K562 (cell line): Measurements from ENCODE around the gene KLC1. TPM values are rescaled to one million over a fixed set of nuclear protein-coding genes. Genes with fewer than 3 reads are reported as not detected.

Experiments
- ATAC-seq: fragments of 200-7000 bp; cut with Tn5 transposase; 3 replicates; pipeline ENCODE4 v1.9.1; 2020; ENCODE audit warnings: moderate library complexity
- BruUV-seq: library from RNA; stranded (reverse); fragments of 400-500 nt; replicated peaks from 2 replicates; lab custom pipeline; 2021; lab: Mats Ljungman, UMichigan
- CTCF ChIA-PET: fragments of 300-600 bp; formaldehyde crosslinking; extraction: SDS; loops from one replicate; lab custom pipeline; 2021; ENCODE audit warnings: low intra/inter-chr PET ratio; lab: Yijun Ruan, JAX
- POLR2A ChIA-PET: fragments of 300-600, 350-650 bp; sonication (Branson Sonifier 250); formaldehyde crosslinking; extraction: SDS; loops from one replicate; lab custom pipeline; 2021; ENCODE audit warnings: antibody characterized with exemption, inconsistent platforms; lab: Yijun Ruan, JAX
- DNase-seq, 4 experiments: peaks; one replicate each; pipeline versions ENCODE4 v3.0.0 to v3.0.0-alpha.2; 2011 to 2018; ENCODE audit warnings: low spot score in 3 of 4, mixed read lengths in 3 of 4; ENCODE audit errors: extremely low read depth in 1 of 4
- FAIRE-seq: peaks from 2 replicates; lab custom pipeline; 2011; peaks lifted over from hg19 to GRCh38; lab: Jason Lieb, UNC
- H2AFZ ChIP-seq: 2 replicates; pipeline ENCODE4 v1.6.0; 2011; ENCODE audit warnings: low read depth, low read length, control low read depth, inconsistent platforms
- H3K27ac ChIP-seq: fragments of 200-600 bp; 3 replicates; pipeline ENCODE4 v1.8.0; 2011; ENCODE audit warnings: low read depth, mild to moderate bottlenecking, control low read depth, inconsistent platforms, low read length, moderate library complexity, mixed read lengths; ENCODE audit errors: extremely low read depth
- H3K27me3 ChIP-seq, 2 experiments: fragments of 300-600 bp in 1 of 2; 2 replicates in 1 of 2; 3 replicates in 1 of 2; pipeline versions ENCODE4 v1.6.0 to v1.8.0; 2011; ENCODE audit warnings: inconsistent platforms in 2 of 2, low read length in 2 of 2, mild to moderate bottlenecking in 1 of 2, mixed read lengths in 1 of 2, moderate library complexity in 1 of 2; ENCODE audit not compliant: control insufficient read depth in 2 of 2, insufficient read depth in 2 of 2
- H3K36me3 ChIP-seq: fragments of 300-600 bp; 3 replicates; pipeline ENCODE4 v1.8.0; 2011; ENCODE audit warnings: mild to moderate bottlenecking, low read length, inconsistent platforms; ENCODE audit not compliant: control insufficient read depth, insufficient read depth
- H3K4me1 ChIP-seq, 2 experiments: fragments of 200-600 bp in 1 of 2; replicated peaks in 1 of 2; 2 replicates in 1 of 2; 3 replicates in 1 of 2; pipeline versions ENCODE4 v1.5.1 to v1.8.0; 2011; ENCODE audit warnings: inconsistent platforms in 2 of 2, low read length in 2 of 2, mild to moderate bottlenecking in 1 of 2, mixed read lengths in 1 of 2, moderate library complexity in 1 of 2; ENCODE audit not compliant: control insufficient read depth in 2 of 2, insufficient read depth in 2 of 2
- H3K4me2 ChIP-seq: 2 replicates; pipeline ENCODE4 v1.6.1; 2011; ENCODE audit warnings: low read length, control low read depth, inconsistent platforms, mixed read lengths; ENCODE audit not compliant: insufficient read depth
- H3K4me3 ChIP-seq: fragments of 200-600 bp; sonication (generic), shearing (Covaris generic); 2 replicates; pipeline ENCODE4 v1.5.1; 2016; ENCODE audit warnings: control low read depth, inconsistent platforms
- H3K79me2 ChIP-seq: fragments of 200-600 bp; 3 replicates; pipeline ENCODE4 v1.8.0; 2011; ENCODE audit warnings: low read length, inconsistent platforms; ENCODE audit not compliant: control insufficient read depth, insufficient read depth
- H3K9ac ChIP-seq, 2 experiments: 2 replicates each; pipeline versions ENCODE4 v1.6.0 to v1.6.1; 2011; ENCODE audit warnings: low read depth in 2 of 2, low read length in 2 of 2, control low read depth in 1 of 2, inconsistent platforms in 1 of 2, mild to moderate bottlenecking in 1 of 2, mixed read lengths in 1 of 2; ENCODE audit not compliant: insufficient read depth in 1 of 2
- H3K9me1 ChIP-seq: one replicate; pipeline ENCODE4 v1.6.0; 2011; ENCODE audit warnings: inconsistent platforms, mild to moderate bottlenecking, low read length, moderate library complexity; ENCODE audit not compliant: control insufficient read depth, insufficient read depth
- H3K9me3 ChIP-seq: replicated peaks from 2 replicates; pipeline ENCODE4 v1.5.1; 2011; ENCODE audit warnings: low read depth, low read length, inconsistent platforms; ENCODE audit not compliant: control insufficient read depth, insufficient read depth
- H4K20me1 ChIP-seq: replicated peaks from 2 replicates; pipeline ENCODE4 v1.6.1; 2011; ENCODE audit warnings: low read length, inconsistent platforms, mixed read lengths; ENCODE audit not compliant: control insufficient read depth, insufficient read depth
- CBFA2T3 ChIP-seq: fragments of 450-650 bp; IDR thresholded peaks from 2 replicates; pipeline ENCODE4 v1.6.1; 2017
- FOXA3 ChIP-seq, 2 experiments: fragments of 450-650 bp in 1 of 2; sonication (generic) in 1 of 2; formaldehyde crosslinking; IDR thresholded peaks in 1 of 2; conservative IDR thresholded peaks in 1 of 2; 2 replicates each; pipeline versions ENCODE4 v1.4.0 to v1.8.0; 2020 to 2022; ENCODE audit warnings: mild to moderate bottlenecking in 2 of 2, missing genetic modification reagents in 1 of 2
- FOXJ3 ChIP-seq: sonication (generic); formaldehyde crosslinking; IDR thresholded peaks from 2 replicates; pipeline ENCODE4 v1.4.0; 2020; ENCODE audit warnings: mild to moderate bottlenecking, missing genetic modification reagents
- HNRNPH1 ChIP-seq: fragments of 200-400 bp; formaldehyde crosslinking; optimal IDR thresholded peaks from 2 replicates; pipeline ENCODE3; 2017; ENCODE audit warnings: low read depth, mild to moderate bottlenecking, low read length, moderate library complexity
- HNRNPK ChIP-seq: fragments of 200-400 bp; formaldehyde crosslinking; IDR thresholded peaks from one replicate; pipeline ENCODE4 v1.6.1; 2018; ENCODE audit warnings: mild to moderate bottlenecking, low read depth, low read length; ENCODE audit not compliant: poor library complexity, severe bottlenecking
- LEF1 ChIP-seq: fragments of 450-650 bp; IDR thresholded peaks from 2 replicates; pipeline ENCODE4 v1.6.1; 2016; ENCODE audit warnings: mild to moderate bottlenecking
- MAFF ChIP-seq: IDR thresholded peaks from 2 replicates; pipeline ENCODE4 v1.6.1; 2012; ENCODE audit warnings: low read length, improper control_type of control experiment
- RB1 ChIP-seq: fragments of 450-650 bp; IDR thresholded peaks from 2 replicates; pipeline ENCODE4 v1.6.1; 2017; ENCODE audit warnings: low read depth, mild to moderate bottlenecking
- SP1 ChIP-seq: sonication (generic); formaldehyde crosslinking; IDR thresholded peaks from 2 replicates; pipeline ENCODE4 v1.8.1; 2022; ENCODE audit warnings: mild to moderate bottlenecking, missing genetic modification reagents
- TRIM24 ChIP-seq, 2 experiments: fragments of 450-650 bp; IDR thresholded peaks; 2 replicates each; pipeline ENCODE4 v1.6.1; 2016
- ZNF507 ChIP-seq: conservative IDR thresholded peaks from 2 replicates; pipeline ENCODE4 v1.6.1; 2017; ENCODE audit warnings: missing genetic modification characterization, missing compliant biosample characterization
- WGBS: fragments of 100-300 bp; shearing (Covaris generic); methylation state at CpG from one replicate; pipeline ENCODE4 v1.1.6; 2016; ENCODE audit warnings: low coverage, mixed read lengths; ENCODE audit not compliant: insufficient coverage; ENCODE audit errors: missing lambda C conversion rate; 5-methylcytosine and 5-hydroxymethylcytosine counted together
- in situ Hi-C: fragments of 300-500 bp; cut with MboI; formaldehyde crosslinking; loops from 4 replicates; pipeline ENCODE4 v1.15.0; 2018; ENCODE audit warnings: inconsistent platforms, mixed read lengths
- intact Hi-C: fragments of 100-400 bp; cut with micrococcal nuclease; formaldehyde crosslinking; loops from 2 replicates; pipeline ENCODE4 v1.14.2; 2022
- polyA plus RNA-seq, 8 experiments: library from polyadenylated mRNA; depleted of rRNA in 4 of 8; stranded (reverse) in 5 of 8; unstranded in 3 of 8; fragments of >200 nt; fragmentation: Nextera tagmentation in 2 of 8; fragmentation: Illumina TruSeq in 1 of 8; extraction: Ambion mirVana in 2 of 8; extraction: Trizol in 1 of 8; gene quantifications; 2 replicates each; pipeline versions ENCODE4 v1.2.1 to v1.2.3, GENCODE V29; 2011 to 2014; ENCODE audit warnings: inconsistent platforms in 1 of 8, missing spikeins in 1 of 8
- total RNA-seq, 7 experiments: library from RNA; depleted of rRNA in 6 of 7; stranded (reverse); fragments of >200 nt in 6 of 7; fragmentation: Illumina TruSeq in 2 of 7; extraction: Trizol in 2 of 7; gene quantifications; 2 replicates each; pipeline versions ENCODE4 v1.2.1 to v1.2.3, GENCODE V29; 2011 to 2021; ENCODE audit warnings: low replicate concordance in 1 of 7
- TF ChIP-seq, protein P1 (sequence below): fragments of 450-650 bp; conservative IDR thresholded peaks from 2 replicates; pipeline ENCODE4 v1.6.1; 2016; ENCODE audit warnings: missing genetic modification characterization, low read depth, mild to moderate bottlenecking, missing compliant biosample characterization, moderate library complexity
- TF ChIP-seq, protein P2 (sequence below): sonication (generic); formaldehyde crosslinking; IDR thresholded peaks from 2 replicates; pipeline ENCODE4 v1.9.0; 2022; ENCODE audit warnings: mild to moderate bottlenecking, missing genetic modification reagents
- TF ChIP-seq, protein P3 (sequence below): fragments of 450-650 bp; formaldehyde crosslinking; conservative IDR thresholded peaks from 2 replicates; pipeline ENCODE4 v1.4.0; 2022; ENCODE audit warnings: mild to moderate bottlenecking, missing genetic modification characterization

The KLC1 gene
- total and polyA plus RNA-seq, 9 of the 15 experiments (the other 6 are each of a cell fraction or from before 2014, with no cell fraction given) = 4.9 to 134 (median 54.8) TPM

DNA sequence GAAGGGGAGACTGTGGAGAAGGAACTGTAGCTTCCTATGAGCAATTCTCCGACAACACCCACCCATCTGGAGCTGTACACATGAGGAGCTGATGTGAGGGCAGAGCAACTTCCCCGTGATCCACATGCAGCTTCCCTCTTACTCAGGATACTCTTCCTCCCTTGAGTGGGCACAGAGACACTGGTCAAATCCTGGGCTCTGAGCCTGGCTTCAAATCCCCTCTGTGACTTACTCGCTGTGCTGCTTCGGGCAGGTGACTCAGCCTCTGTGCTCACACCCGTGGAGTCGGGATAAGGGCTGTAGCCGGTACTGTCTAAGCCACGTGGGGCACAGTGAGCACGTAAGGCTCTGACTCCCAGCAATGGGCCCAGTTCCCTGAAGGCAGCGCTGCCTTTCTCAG lies 117.7 kb downstream of the KLC1 start (continued):
- TF ChIP-seq FOXA3 (CRISPR knock-in tag; conservative IDR thresholded peaks at IDR 0.05 in 1 of 2, IDR thresholded peaks at IDR 0.05 in 1 of 2) (no peak), TRIM24 (IDR thresholded peaks at IDR 0.05) (no peak), LEF1 (no peak), SP1 (CRISPR knock-in tag) (no peak)
- TF ChIP-seq, protein P1, sequence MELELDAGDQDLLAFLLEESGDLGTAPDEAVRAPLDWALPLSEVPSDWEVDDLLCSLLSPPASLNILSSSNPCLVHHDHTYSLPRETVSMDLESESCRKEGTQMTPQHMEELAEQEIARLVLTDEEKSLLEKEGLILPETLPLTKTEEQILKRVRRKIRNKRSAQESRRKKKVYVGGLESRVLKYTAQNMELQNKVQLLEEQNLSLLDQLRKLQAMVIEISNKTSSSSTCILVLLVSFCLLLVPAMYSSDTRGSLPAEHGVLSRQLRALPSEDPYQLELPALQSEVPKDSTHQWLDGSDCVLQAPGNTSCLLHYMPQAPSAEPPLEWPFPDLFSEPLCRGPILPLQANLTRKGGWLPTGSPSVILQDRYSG = no peak
- TF ChIP-seq, protein P2, sequence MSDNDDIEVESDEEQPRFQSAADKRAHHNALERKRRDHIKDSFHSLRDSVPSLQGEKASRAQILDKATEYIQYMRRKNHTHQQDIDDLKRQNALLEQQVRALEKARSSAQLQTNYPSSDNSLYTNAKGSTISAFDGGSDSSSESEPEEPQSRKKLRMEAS (CRISPR knock-in tag) = peak; percentile 59

DNA sequence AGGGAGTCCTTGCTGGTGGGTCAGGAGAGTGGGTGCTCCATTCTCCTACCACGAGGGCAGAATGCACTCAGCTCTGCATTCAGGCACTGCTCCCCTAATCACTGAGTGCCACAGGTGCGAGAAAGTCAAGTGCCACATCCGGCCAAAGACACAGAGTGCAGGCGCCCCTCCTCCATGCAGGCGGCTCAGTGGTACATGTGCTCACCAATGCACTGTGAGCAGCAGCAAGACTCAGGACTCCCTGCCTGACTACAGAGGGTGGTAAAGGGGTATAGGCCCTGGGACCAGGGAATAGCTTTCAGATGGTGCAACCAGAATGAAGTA lies 119.5 kb downstream of the KLC1 start:
- CTCF ChIA-PET = no interaction called here

More for the DNA sequence above, 119.5 kb downstream of the KLC1 start:
- Histone ChIP-seq H3K27ac (no peak overlapping the region), H4K20me1 (no peaks in the 10 kb centered on the region), H3K4me1 (no peaks in the 10 kb centered on the region; a peak in 3 of 5 replicates), H3K79me2 (no peaks in the 10 kb centered on the region), H3K9me1 (no peaks in the 10 kb centered on the region), H3K4me3 (no peak overlapping the region), H3K9ac (no peak overlapping the region), H3K27me3 (peaks cover 2 to 10% of the 10 kb centered on the region in 2 experiments; a peak in 3 of 5 replicates), H3K4me2 (no peak overlapping the region), H2AFZ (no peak overlapping the region), H3K9me3 (no peaks in the 10 kb centered on the region), H3K36me3 (no peaks in the 10 kb centered on the region)
- FAIRE-seq (no peak), DNase-seq (no peak), ATAC-seq (peak; percentile 37; the same call in 2 of the 3 replicates)
- intact Hi-C loops = loop anchor here (2.0 kb wide), 1 partner anchor 176 kb away; no protein-coding TSS in a partner anchor
- POLR2A ChIA-PET = interaction anchor here (0.7 kb wide), 2 partner anchors 12 to 343 kb away, joined by 3 read pairs; no protein-coding TSS in a partner anchor
- WGBS = 8% methylated on average over 2 of the region's 5 CpGs
- in situ Hi-C loops = no loop called here
- TF ChIP-seq FOXJ3 = no peak
- TF ChIP-seq RB1 = no peak
- no peak for TF ChIP-seq HNRNPH1
- TF ChIP-seq ZNF507 (tag) = no peak
- TF ChIP-seq MAFF = no peak
- TF ChIP-seq SP1 (CRISPR knock-in tag) = no peak
- TF ChIP-seq CBFA2T3 = no peak
- TF ChIP-seq, protein P3, sequence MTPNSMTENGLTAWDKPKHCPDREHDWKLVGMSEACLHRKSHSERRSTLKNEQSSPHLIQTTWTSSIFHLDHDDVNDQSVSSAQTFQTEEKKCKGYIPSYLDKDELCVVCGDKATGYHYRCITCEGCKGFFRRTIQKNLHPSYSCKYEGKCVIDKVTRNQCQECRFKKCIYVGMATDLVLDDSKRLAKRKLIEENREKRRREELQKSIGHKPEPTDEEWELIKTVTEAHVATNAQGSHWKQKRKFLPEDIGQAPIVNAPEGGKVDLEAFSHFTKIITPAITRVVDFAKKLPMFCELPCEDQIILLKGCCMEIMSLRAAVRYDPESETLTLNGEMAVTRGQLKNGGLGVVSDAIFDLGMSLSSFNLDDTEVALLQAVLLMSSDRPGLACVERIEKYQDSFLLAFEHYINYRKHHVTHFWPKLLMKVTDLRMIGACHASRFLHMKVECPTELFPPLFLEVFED = no peak
- no peak for TF ChIP-seq HNRNPK
- BruUV-seq = no TSS peak
